ENCODE measurements around the gene QPRT. TPM values are rescaled to one million over a fixed set of nuclear protein-coding genes. Genes with fewer than 3 reads are reported as not detected.

Gene QPRT
- total and polyA plus RNA-seq, 2 of the 13 experiments (the other 11 are each of a cell fraction or from before 2014, with no cell fraction given) = 130 to 218 TPM

DNA sequence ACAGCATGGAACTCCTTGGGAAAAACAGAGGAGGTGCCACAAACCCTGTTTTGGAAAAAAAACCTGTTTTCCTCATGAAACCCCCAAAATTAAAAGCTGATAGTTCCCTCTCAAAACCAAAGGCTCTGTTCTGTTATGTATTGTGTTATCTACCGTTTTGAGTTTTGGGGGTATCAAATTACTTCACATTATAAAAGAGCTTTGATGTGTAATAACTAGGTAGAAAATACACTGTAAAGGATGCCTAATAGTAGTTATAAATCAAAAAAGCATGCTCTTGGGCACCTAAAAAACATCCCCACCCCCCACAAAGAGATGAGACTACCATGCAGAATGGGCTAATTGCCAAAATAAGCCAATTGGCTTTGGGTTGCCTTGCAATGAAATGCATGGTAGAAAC lies 36.0 kb downstream of the QPRT start:
- no peak overlapping the region for H2AFZ ChIP-seq (ENCODE audit: low read length)
- 0% methylated on average over 1 of the region's 1 CpG for WGBS (ENCODE audit: low lambda C conversion rate)
- no peaks in the 10 kb centered on the region for H3K36me3 ChIP-seq (replicated peaks in 1 of 2; ENCODE audit: control insufficient read depth in 1 of 2, insufficient read depth in 2 of 2, low read length in 2 of 2)
- no peaks in the 10 kb centered on the region for H4K20me1 ChIP-seq (ENCODE audit: insufficient read depth, low read length)
- no peaks in the 10 kb centered on the region for H3K9me3 ChIP-seq (ENCODE audit: low read length)
- H3K4me3 ChIP-seq (replicated peaks in 1 of 3; ENCODE audit: insufficient read depth in 1 of 3, low read depth in 2 of 3, low read length in 3 of 3) = no peak overlapping the region
- H3K27me3 ChIP-seq (ENCODE audit: control insufficient read depth in 1 of 2, insufficient read depth in 2 of 2, low read length in 2 of 2) = no peaks in the 10 kb centered on the region; a peak in 1 of 5 replicates
- no peak overlapping the region for H3K4me2 ChIP-seq (ENCODE audit: low read depth, low read length)
- TF ChIP-seq POLR2A (IDR thresholded peaks at IDR 0.05; ENCODE audit: insufficient read depth in 1 of 2, low read depth in 2 of 2, low read length in 2 of 2) (no peak), RBFOX2 (IDR thresholded peaks at IDR 0.05; ENCODE audit: low read depth, low read length) (no peak), ZNF343 (CRISPR knock-in tag; IDR thresholded peaks at IDR 0.05) (no peak), ERF (CRISPR knock-in tag; IDR thresholded peaks at IDR 0.05) (no peak), ZNF7 (CRISPR knock-in tag; IDR thresholded peaks at IDR 0.05) (no peak), ZNF792 (CRISPR knock-in tag; IDR thresholded peaks at IDR 0.05) (no peak), ZNF768 (CRISPR knock-in tag; IDR thresholded peaks at IDR 0.05) (no peak), ZNF709 (CRISPR knock-in tag; IDR thresholded peaks at IDR 0.05) (no peak), ZNF546 (CRISPR knock-in tag; conservative IDR thresholded peaks at IDR 0.05) (no peak), TBX2 (CRISPR knock-in tag; IDR thresholded peaks at IDR 0.05; ENCODE audit: borderline replicate concordance) (no peak), JUNB (CRISPR knock-in tag; IDR thresholded peaks at IDR 0.05; ENCODE audit: borderline replicate concordance) (no peak), ZNF3 (CRISPR knock-in tag; IDR thresholded peaks at IDR 0.05) (no peak), WIZ (CRISPR knock-in tag; IDR thresholded peaks at IDR 0.05) (no peak), SMARCC2 (IDR thresholded peaks at IDR 0.05) (no peak), REPIN1 (CRISPR knock-in tag; IDR thresholded peaks at IDR 0.05; ENCODE audit: borderline replicate concordance, low read depth) (no peak), SMAD3 (CRISPR knock-in tag; IDR thresholded peaks at IDR 0.05) (no peak)
- TF ChIP-seq, protein P1, sequence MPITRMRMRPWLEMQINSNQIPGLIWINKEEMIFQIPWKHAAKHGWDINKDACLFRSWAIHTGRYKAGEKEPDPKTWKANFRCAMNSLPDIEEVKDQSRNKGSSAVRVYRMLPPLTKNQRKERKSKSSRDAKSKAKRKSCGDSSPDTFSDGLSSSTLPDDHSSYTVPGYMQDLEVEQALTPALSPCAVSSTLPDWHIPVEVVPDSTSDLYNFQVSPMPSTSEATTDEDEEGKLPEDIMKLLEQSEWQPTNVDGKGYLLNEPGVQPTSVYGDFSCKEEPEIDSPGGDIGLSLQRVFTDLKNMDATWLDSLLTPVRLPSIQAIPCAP (CRISPR knock-in tag; IDR thresholded peaks at IDR 0.05; ENCODE audit: low read depth) = no peak
- TF ChIP-seq, protein P2, sequence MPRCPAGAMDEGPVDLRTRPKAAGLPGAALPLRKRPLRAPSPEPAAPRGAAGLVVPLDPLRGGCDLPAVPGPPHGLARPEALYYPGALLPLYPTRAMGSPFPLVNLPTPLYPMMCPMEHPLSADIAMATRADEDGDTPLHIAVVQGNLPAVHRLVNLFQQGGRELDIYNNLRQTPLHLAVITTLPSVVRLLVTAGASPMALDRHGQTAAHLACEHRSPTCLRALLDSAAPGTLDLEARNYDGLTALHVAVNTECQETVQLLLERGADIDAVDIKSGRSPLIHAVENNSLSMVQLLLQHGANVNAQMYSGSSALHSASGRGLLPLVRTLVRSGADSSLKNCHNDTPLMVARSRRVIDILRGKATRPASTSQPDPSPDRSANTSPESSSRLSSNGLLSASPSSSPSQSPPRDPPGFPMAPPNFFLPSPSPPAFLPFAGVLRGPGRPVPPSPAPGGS (CRISPR knock-in tag; IDR thresholded peaks at IDR 0.05) = no peak
- TF ChIP-seq, protein P3, sequence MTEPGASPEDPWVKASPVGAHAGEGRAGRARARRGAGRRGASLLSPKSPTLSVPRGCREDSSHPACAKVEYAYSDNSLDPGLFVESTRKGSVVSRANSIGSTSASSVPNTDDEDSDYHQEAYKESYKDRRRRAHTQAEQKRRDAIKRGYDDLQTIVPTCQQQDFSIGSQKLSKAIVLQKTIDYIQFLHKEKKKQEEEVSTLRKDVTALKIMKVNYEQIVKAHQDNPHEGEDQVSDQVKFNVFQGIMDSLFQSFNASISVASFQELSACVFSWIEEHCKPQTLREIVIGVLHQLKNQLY (CRISPR knock-in tag; IDR thresholded peaks at IDR 0.05) = no peak
- TF ChIP-seq, protein P4, sequence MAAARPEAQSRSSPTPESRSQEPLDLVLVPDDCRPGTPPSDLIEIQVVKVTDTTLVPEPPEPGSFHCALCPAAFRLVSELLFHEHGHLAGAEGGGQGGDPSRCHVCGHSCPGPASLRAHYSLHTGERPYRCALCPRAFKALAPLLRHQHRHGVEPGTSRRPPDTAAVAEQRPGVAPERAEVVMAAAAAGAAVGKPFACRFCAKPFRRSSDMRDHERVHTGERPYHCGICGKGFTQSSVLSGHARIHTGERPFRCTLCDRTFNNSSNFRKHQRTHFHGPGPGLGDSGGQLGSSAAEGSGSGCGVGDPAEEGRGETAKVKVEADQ (CRISPR knock-in tag; IDR thresholded peaks at IDR 0.05; ENCODE audit: borderline replicate concordance) = no peak
- in situ Hi-C loops (cut with HindIII; ENCODE audit: extremely low pct_ligation_motif_present, low pct_unique_long_range_greater_than_20kb) (no loop called here), intact Hi-C loops (cut with micrococcal nuclease; ENCODE audit: unreplicated experiment) (no loop called here)
- FAIRE-seq = no peak
- ChIA-PET CTCF (ENCODE audit: low intra/inter-chr PET ratio, low total read pairs) (no interaction called here), POLR2A (interaction anchor here (1.0 kb wide), 1 partner anchor 36 kb away, joined by 5 read pairs; the partner anchor contains the start of gene QPRT)
- no peak for ATAC-seq
- no peak overlapping the region for H3K27ac ChIP-seq (ENCODE audit: extremely low read length, insufficient read depth, low read length)
- BruUV-seq (replicated peaks) = no TSS peak
- H3K79me2 ChIP-seq (ENCODE audit: insufficient read depth, low read length) = no peaks in the 10 kb centered on the region
- peaks cover 39% of the 10 kb centered on the region for H3K4me1 ChIP-seq (ENCODE audit: insufficient read depth, low read length)
- DNase-seq (ENCODE audit: low spot score) = no peak
- no peak overlapping the region for H3K9ac ChIP-seq (ENCODE audit: insufficient read depth, low read depth, low read length)
